Subcutaneous adipose tissue (tissue), 4 donors: Measurements from ENCODE around the gene PKLR. TPM values are rescaled to one million over a fixed set of nuclear protein-coding genes. Genes with fewer than 3 reads are reported as not detected.

Experiments
- CTCF ChIP-seq: fragments of 450-650 bp; IDR thresholded peaks from one replicate; pipeline ENCODE4 v1.5.1; 2016; ENCODE audit warnings: low read depth, mild to moderate bottlenecking, control low read depth, antibody characterized with exemption, moderate library complexity
- total RNA-seq, 4 donors: library from RNA; depleted of rRNA; stranded (reverse); fragments of >200 nt; gene quantifications; one replicate each; pipeline ENCODE4 v1.1.0, GENCODE V29; 2016

PKLR gene
- total RNA-seq, 4 donors from 2014 or later = not detected

DNA sequence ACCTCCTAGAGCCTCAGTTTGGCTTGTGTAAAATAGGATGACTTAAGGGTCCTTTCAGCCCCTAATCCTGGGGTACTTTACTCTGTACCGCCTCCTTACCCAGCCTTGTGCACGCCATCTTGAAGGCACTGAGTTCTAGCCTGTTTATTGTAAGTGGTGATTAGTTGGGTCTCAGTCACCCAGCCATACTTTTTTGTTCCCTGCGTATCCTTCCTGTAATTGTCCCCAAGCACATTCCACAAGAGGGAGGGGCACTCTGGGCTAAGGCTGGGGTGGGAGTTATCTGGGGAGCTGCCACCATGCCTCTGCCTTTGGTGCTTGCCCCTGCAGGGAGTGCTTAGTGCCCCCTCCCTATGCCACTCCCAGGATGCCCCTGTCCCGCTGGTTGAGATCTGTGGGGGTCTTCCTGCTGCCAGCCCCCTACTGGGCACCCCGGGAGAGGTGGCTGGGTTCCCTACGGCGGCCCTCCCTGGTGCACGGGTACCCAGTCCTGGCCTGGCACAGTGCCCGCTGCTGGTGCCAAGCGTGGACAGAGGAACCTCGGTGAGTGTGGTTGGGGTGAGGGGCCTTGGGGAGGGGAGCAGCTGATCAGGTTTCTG is 8.3 kb upstream of the PKLR start:
- TF ChIP-seq CTCF = no peak

DNA sequence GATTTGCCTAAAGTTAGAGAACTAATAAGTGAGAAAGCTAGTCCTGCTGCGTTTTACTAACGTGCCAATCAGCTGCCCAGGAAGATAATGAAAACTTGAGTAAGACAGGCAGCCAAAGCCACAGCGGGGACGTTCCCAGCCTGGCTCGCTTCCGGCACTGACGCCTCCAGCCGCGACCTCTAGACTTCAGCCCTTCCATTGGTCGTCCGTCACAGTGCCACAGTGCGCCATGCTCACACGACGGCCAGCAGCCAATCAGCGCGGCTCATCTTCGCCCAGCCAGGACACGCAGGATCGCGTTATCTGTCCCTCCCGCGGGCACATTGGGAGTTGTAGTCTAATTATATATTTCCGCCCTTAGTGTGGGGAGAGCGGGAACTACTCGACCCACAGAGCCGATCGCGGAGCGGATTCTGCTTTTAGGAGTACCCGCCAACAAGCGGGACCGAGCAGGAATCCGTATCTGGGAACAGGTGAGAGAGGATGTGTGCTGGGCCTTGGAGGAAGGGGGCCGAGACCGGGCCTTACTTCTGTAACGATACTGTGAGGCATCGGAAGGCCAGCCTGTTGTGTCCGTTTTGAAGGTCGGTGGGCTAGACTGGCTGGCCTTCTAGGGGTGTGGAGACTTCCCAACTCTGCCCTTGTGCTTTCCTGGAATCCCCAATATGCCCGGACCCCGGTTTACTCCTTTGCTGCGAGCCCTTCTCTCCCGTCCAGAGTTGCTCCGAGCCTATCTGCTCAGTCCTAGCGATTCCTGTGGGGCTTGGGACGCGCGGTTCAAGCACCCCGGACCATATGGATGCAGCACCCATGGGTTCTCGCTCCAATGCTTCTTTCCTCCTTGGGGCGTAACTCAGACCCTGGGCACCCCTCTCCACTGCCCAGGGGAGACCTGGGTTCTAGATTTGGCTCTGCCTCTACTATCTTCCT is 7.5 kb upstream of the PKLR start, which contains the start of gene FDPS:
FDPS (plus strand) TSS at position 374 of the 930 bp plus-strand sequence. CDS start 924 bp downstream, outside the sequence.
- TF ChIP-seq CTCF = no peak

DNA sequence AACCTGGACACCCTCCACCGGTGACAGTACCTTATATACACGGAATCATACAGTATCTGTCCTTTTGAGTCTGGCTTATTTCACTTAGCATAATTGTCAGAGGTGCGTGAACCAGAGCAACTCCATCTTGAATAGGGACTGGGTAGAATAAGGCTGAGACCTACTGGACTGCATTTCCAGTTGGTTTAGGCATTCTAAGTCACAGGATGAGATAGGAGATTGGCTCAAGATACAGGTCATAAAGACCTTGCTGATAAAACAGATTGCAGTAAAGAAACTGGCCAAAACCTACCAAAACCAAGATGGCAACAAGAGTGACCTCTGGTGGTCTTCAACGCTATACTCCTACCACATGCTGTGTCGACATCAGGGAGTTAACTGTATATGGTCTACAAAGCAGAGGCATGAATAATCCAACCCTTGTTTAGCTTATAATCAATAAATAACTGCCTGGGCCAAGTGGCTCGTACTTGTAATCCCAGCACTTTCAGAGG is 6.1 kb upstream of the PKLR start:
- TF ChIP-seq CTCF = no peak

- no peak for TF ChIP-seq CTCF
Observed at GRCh38 chr1:155305881-155306391, 4.7 kb upstream of the PKLR start.

DNA sequence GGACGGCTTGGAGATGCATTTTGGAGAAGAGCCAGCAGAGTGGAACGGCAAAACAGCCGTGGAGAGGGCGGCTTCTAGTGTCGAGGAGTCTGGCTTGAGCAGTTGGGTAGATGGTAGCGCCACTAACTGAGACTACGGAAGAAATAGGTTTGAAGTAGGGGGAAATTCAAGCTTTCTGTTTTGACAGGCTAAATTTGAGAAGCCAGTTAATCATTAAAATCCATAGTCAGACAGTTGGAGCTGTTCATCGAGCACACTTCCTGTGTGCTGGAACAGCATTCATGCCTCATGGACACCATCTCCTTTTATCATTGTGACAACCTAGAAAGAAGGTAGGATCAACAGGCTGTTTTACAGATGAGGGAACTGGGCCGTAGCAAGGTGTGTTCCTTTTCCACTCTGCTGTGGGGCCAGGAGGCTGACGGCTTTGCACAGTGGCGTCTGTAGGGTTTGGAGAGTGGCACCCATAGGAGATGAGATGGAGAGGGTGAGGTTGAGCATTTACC is 3.4 kb upstream of the PKLR start:
- no peak for TF ChIP-seq CTCF

DNA sequence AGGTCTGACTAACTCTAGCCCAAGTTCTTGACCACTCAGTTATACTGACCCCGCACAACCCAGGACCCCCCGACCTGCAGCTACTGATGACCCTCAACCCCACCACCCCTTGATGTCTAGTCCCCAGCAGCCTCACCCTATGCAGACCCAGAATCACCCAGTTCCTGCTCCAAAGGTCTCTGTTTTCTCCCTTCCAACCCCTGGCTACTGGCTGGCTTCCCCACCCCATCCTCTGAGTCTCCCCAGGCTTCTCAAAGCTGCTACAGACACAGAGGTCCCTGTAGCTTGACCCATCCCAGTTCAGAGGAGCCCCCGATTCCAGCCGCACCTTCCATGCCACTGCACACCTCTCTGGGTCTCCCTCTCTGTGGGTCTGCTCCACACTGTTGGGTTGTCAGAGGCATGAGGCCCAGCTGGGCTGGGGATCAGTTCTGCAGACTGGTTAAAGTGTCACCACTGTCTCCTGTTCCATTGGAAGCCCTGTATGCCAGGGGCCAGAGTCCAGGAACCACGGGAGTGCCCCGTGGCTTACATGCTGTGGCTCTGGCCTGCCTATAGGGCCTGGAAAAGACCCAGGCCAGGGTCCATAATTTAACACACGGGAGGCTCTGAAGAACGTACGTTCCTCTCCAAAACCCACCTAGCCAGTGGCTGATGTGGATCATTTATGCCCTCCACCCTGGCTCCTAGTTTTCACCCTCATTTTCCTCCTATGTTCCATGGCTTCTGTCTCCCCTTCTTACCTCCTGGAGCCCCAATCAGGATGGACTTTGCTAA is 497 bp downstream of the PKLR start:
- no peak for TF ChIP-seq CTCF
